Measurements from ENCODE around the gene NOL3.

Gene NOL3

GRCh38 chr16:67149276-67150046, 20.9 kb upstream of the NOL3 start:
- no peak for TF ChIP-seq ZFX (IDR thresholded peaks at IDR 0.05)
- TF ChIP-seq CTCF (conservative IDR thresholded peaks at IDR 0.05), result no peak
- H3K27ac ChIP-seq, result no peak overlapping the region

GRCh38 chr16:67150047-67150832, 20.1 kb upstream of the NOL3 start:
- no peak for TF ChIP-seq ZFX (IDR thresholded peaks at IDR 0.05)
- no peak overlapping the region for H3K27ac ChIP-seq

GRCh38 chr16:67150833-67151396, 19.4 kb upstream of the NOL3 start, which contains the start of gene B3GNT9:
Gene B3GNT9 (minus strand): TSS chr16:67150998. CDS start chr16:67150485, 513 bp downstream.
- H3K27ac ChIP-seq, result no peak within 1 kb of the TSS
- no peak for TF ChIP-seq CTCF (conservative IDR thresholded peaks at IDR 0.05)
- TF ChIP-seq ZFX (IDR thresholded peaks at IDR 0.05), result no peak

- TF ChIP-seq CTCF (conservative IDR thresholded peaks at IDR 0.05), result no peak
- no peak for TF ChIP-seq ZFX (IDR thresholded peaks at IDR 0.05)
- no peak overlapping the region for H3K27ac ChIP-seq
These were observed 18.8 kb upstream of the NOL3 start for GRCh38 chr16:67151431-67152097.

GRCh38 chr16:67154578-67155294, 15.6 kb upstream of the NOL3 start:
- no peak overlapping the region for H3K27ac ChIP-seq
- TF ChIP-seq CTCF (conservative IDR thresholded peaks at IDR 0.05), result no peak
- TF ChIP-seq ZFX (IDR thresholded peaks at IDR 0.05), result no peak

- TF ChIP-seq CTCF (conservative IDR thresholded peaks at IDR 0.05) (peak; percentile 99), ZFX (IDR thresholded peaks at IDR 0.05) (no peak)
- no peak overlapping the region for H3K27ac ChIP-seq
These were observed 14.8 kb upstream of the NOL3 start for GRCh38 chr16:67155295-67156142.

Measured in C4-2B (cell line).